Measurements from ENCODE around the gene TET1.
"Not testable (repeated sequence)": the region's sequence is repeated elsewhere in the genome, so short reads cannot be mapped to it uniquely, and the experiment has no call there.

Gene TET1

DNA sequence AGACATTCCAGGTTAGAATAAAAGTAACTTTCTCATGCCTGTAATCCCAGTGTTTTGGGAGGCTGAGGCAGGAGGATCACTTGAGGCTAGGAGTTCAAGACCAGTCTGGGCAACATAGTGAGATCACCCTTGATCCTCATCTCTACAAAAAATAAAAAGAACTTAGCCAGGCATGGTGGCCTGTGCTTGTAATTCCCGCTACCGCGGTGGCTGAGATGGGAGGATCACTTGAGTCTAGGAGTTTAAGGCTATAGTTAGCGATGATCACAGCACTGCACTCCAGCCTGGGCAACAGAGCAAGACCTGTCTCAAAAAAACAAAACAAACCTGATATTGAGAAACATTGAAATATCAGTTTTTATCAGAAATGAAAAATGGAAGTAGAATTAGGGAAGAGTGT lies 4.6 kb downstream of the TET1 start:
- DNase-seq (ENCODE audit: low read depth) = no peak

GRCh38 chr10:68565658-68566057 lies 5.5 kb downstream of the TET1 start:
- no peak for DNase-seq (ENCODE audit: low read depth)

GRCh38 chr10:68566351-68566750 lies 6.2 kb downstream of the TET1 start:
- DNase-seq (ENCODE audit: low read depth) = no peak

DNA sequence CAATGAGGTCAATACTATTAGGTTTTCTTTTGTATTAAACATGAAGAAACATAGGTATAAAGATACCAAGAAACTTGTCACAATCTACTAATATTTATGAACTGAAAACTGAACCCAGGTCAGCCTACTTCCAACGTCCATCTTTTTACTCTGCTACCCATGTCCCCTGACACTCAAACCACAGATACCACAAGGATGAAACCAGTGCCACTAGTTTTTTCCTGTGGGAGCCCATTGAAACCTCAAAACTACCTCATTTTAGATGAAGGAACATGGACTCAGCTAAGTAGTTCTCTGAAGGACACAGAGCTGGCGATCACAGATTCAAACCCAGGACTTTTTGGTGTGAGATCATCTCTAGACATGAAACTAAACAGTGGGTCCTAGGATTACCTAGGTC lies 6.8 kb downstream of the TET1 start:
- DNase-seq (ENCODE audit: low read depth) = no peak

- no peak for DNase-seq (ENCODE audit: low read depth)
Observed at GRCh38 chr10:68572151-68572550, 12.0 kb downstream of the TET1 start.

DNA sequence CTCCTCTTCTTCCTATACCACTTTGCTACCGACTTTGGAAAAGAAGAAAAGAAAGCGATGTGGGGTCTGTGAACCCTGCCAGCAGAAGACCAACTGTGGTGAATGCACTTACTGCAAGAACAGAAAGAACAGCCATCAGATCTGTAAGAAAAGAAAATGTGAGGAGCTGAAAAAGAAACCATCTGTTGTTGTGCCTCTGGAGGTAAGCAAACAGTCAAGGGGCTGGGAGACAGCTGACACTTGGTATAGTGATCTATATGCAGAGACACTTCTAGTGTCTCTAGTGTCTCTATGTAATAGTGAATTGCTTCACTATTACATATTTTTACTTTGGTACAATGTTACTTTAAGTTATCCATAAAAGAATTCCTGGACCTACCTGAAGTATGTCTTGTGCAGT lies 13.9 kb downstream of the TET1 start:
- DNase-seq (ENCODE audit: low read depth) = no peak

GRCh38 chr10:68576118-68576517 lies 16.0 kb downstream of the TET1 start:
- DNase-seq (ENCODE audit: low read depth) = no peak

GRCh38 chr10:68578974-68579373 lies 18.8 kb downstream of the TET1 start:
- DNase-seq (ENCODE audit: low read depth) = no peak

DNA sequence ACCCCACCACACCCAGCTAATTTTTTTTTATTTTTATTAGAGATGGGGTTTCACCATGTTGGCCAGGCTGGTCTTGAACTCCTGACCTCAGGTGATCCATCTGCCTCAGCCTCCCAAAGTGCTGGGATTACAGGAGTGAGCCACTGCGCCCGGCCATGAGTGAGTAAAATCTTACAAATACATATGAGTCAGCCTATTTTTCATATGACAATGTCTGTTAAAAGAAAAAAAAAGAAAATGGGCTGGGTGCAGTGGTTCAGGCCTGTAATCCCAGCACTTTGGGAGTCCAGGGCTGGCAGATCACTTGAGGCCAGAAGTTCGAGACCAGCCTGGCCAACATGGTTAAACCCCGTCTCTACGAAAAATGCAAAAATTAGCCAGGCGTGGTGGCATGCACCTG lies 24.1 kb downstream of the TET1 start:
- DNase-seq (ENCODE audit: low read depth) = not testable (repeated sequence)

- no peak for DNase-seq (ENCODE audit: low read depth)
Observed at GRCh38 chr10:68586606-68587305, 26.6 kb downstream of the TET1 start.

DNA sequence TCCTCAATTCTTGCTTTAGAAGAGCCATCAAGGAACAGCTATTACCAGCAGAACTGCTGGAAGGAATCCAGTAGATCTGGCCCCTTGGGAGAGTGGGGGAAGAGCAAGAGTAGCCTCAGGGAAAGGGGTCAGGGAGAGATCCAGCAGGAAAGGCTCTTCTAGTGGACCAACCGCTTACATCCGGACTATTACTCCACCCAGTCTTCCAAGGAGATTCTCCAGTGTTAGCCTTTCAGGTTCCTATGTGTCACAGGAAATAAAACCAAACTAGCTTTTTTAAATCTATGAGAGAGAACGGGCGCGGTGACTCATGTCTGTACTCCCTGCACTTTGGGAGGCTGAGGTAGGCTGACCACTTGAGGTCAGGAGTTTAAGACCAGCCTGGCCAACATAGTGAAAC lies 34.3 kb downstream of the TET1 start:
- peak; percentile 25 for DNase-seq (ENCODE audit: low read depth)

DNA sequence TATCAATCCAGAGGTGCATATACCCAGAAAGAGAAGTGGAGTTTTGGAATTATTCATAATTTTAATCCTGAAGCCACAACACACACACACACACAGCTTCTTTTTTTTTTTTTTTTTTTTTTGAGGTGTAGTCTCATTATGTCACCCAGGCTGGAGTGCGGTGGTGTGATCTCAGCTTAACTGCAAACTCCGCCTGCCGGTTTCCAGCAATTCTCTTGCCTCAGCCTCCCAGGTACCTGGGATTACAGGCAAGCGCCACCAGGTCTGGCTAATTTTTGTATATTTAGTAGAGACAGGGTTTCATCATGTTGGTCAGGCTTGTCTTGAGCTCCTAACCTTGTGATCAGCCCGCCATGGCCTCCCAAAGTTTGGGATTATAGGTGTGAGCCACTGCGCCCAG lies 35.4 kb downstream of the TET1 start:
- no peak for DNase-seq (ENCODE audit: low read depth)

DNA sequence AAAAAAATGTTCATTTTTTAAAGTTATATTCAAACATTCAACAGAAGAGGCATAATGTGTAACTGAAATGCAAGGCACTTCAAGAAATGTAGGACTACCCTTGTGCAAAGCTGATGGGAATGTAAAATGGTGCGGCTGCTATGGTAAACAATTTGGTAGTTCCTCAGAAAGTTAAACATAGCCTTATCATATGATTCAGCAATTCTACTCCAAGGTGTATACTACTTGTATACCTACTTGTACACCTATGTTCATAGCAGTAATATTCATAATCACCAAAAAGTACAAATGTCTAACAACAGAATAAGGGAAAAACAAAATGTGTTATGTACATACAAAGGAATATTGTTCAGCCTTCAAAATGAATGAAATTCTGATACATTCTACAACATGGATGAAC lies 37.3 kb downstream of the TET1 start:
- no peak for DNase-seq (ENCODE audit: low read depth)

- DNase-seq (ENCODE audit: low read depth) = no peak
Observed at GRCh38 chr10:68598978-68599770, 39.0 kb downstream of the TET1 start.

GRCh38 chr10:68599771-68600040 lies 39.6 kb downstream of the TET1 start:
- DNase-seq (ENCODE audit: low read depth) = no peak

DNA sequence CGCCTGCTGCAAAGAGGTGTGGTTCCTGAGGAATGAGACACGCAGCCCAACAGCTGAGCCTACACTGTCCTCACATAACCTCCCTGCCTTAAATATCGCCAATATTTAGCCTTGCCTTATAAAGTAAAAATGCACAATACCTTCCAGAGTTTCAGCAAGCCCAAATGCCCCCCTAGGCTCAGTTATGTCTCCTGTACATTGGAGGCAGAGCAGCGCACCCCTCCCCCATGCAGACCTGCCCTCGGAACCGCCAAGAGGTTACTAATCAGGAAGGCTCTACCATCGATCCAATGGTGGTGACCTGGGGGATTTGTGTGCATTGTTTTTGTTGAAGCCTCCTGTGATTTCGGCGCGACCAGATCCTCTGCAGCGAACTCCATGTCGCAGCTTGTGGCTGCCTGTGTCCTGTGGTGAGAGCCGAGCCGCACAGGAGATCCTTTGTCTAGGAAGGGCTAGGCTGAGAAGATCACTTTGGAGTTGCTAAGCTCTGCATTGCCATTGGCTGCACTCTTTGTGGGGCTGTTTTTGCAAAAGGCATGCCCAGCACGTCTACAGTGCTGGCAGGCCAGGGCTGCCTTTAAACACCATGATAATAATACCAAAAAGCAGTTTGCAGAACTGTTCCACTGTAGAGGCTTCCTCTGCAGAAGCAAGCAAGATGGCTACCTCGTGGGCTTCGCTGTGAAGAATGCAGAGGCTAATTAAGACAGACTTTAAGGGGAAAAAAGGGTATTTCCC lies 40.1 kb downstream of the TET1 start:
- no peak for DNase-seq (ENCODE audit: low read depth)

GRCh38 chr10:68601501-68602265 lies 41.5 kb downstream of the TET1 start:
- DNase-seq (ENCODE audit: low read depth) = no peak

DNA sequence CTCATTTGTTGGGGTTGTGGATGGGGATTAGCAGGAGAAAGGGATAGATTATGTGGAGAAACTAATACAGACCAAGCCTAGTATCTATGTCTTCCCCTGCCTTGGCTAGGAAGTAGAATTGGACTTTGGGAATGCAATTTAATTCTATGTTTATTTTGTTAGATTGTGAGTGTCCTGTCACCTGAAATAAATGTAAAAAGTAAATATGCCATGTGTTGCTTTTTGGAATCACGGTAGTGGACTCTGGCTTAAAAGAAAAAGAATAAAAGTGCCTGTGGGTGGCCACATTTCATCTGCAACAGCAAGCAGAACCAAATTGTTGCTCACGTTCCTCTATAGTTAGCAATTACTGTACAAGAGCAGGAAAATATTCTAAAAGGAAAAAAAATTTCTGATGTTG lies 42.3 kb downstream of the TET1 start:
- no peak for DNase-seq (ENCODE audit: low read depth)

- no peak for DNase-seq (ENCODE audit: low read depth)
Observed at GRCh38 chr10:68603766-68604165, 43.6 kb downstream of the TET1 start.

GRCh38 chr10:68604441-68604840 lies 44.3 kb downstream of the TET1 start:
- DNase-seq (ENCODE audit: low read depth) = no peak

DNA sequence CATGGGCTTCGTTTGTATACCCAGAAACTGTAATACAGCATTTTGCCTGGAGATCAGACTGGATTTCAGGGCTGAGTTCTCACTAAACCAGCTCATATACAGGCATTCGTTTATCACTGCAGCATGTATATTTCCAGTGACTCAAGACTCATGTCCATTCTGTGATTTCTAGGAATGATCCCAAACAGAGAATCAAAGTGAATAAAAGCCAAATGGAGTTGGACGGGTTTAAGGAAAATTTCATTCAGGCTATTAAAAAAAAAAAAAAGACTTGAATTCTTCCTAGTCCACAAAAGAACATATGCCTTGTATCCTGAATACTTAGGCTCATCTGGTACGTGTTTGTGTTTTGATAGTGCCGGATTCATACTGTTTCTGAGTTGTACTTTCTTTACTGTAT lies 46.8 kb downstream of the TET1 start:
- no peak for DNase-seq (ENCODE audit: low read depth)

GRCh38 chr10:68610023-68610422 lies 49.9 kb downstream of the TET1 start:
- DNase-seq (ENCODE audit: low read depth) = not testable (repeated sequence)

DNA sequence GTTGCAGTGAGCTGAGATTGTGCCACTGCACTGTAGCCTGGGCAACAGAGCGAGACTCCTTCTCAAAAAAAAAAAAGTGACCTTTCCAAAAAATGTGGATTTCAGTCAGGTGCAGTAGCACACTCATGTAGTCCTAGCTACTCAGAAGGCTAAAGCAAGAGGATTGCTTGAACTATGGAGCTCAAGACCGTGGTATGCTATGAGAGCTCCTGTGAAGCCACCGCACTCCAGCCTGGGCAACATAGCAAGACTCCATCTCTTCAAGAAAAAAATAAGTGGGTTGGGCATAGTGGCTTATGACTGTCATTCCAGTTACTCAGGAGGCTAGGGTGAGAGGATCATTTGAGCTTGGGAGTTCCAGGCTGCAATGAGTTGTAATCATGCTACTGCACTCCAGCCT lies 51.1 kb downstream of the TET1 start:
- no peak for DNase-seq (ENCODE audit: low read depth)

All from HS-5 (cell line).